ENCODE data around the gene ACOX1.

Gene ACOX1

DNA sequence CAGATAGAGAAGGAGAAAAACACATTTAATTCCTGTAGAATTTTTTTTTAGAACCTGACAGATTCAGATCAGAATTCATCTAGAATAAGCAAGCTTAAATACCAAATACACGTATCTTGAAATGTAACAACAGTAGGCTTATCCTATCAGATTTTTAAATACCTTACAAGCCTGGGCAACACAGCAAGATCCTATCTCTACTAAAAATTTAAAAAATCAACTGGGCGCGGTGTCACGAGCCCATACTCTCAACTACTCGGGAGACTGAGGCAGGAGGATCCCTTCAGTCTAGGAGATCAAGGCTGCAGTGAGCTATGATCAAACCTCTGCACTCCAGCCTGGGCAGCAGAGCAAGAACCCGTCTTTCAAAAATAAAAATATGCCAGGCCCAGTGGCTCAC lies 13.5 kb downstream of the ACOX1 start:
- Histone ChIP-seq H3K9me2 (replicated peaks; ENCODE audit: insufficient read depth, low read length) (no peaks in the 10 kb centered on the region), H3K4me2 (ENCODE audit: low read depth, low read length) (no peak overlapping the region), H3K27ac (ENCODE audit: low read length) (no peak overlapping the region), H3K4me1 (ENCODE audit: low read length) (no peaks in the 10 kb centered on the region), H3K9me3 (replicated peaks; ENCODE audit: insufficient read depth, low read length) (no peaks in the 10 kb centered on the region), H4K20me1 (ENCODE audit: insufficient read depth, low read length) (no peaks in the 10 kb centered on the region), H3K27me3 (replicated peaks; ENCODE audit: insufficient read depth, low read length) (no peaks in the 10 kb centered on the region), H2AFZ (ENCODE audit: low read length) (no peak overlapping the region), H3K79me2 (ENCODE audit: low read length) (no peaks in the 10 kb centered on the region), H3K36me3 (replicated peaks; ENCODE audit: insufficient read depth, low read length) (no peaks in the 10 kb centered on the region), H3K9ac (ENCODE audit: low read length) (no peak overlapping the region), H3K4me3 (ENCODE audit: low read length) (no peak overlapping the region), H3F3A (ENCODE audit: insufficient read depth, low read length) (no peaks in the 10 kb centered on the region)
- DNase-seq, result no peak
- TF ChIP-seq EZH2 (optimal IDR thresholded peaks at IDR 0.05; ENCODE audit: low read depth, low read length) (no peak), EZH2phosphoT487 (IDR thresholded peaks at IDR 0.05; ENCODE audit: low read length) (no peak)
- TF ChIP-seq, protein P1, sequence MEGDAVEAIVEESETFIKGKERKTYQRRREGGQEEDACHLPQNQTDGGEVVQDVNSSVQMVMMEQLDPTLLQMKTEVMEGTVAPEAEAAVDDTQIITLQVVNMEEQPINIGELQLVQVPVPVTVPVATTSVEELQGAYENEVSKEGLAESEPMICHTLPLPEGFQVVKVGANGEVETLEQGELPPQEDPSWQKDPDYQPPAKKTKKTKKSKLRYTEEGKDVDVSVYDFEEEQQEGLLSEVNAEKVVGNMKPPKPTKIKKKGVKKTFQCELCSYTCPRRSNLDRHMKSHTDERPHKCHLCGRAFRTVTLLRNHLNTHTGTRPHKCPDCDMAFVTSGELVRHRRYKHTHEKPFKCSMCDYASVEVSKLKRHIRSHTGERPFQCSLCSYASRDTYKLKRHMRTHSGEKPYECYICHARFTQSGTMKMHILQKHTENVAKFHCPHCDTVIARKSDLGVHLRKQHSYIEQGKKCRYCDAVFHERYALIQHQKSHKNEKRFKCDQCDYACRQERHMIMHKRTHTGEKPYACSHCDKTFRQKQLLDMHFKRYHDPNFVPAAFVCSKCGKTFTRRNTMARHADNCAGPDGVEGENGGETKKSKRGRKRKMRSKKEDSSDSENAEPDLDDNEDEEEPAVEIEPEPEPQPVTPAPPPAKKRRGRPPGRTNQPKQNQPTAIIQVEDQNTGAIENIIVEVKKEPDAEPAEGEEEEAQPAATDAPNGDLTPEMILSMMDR (IDR thresholded peaks at IDR 0.05; ENCODE audit: low read length), result no peak

DNA sequence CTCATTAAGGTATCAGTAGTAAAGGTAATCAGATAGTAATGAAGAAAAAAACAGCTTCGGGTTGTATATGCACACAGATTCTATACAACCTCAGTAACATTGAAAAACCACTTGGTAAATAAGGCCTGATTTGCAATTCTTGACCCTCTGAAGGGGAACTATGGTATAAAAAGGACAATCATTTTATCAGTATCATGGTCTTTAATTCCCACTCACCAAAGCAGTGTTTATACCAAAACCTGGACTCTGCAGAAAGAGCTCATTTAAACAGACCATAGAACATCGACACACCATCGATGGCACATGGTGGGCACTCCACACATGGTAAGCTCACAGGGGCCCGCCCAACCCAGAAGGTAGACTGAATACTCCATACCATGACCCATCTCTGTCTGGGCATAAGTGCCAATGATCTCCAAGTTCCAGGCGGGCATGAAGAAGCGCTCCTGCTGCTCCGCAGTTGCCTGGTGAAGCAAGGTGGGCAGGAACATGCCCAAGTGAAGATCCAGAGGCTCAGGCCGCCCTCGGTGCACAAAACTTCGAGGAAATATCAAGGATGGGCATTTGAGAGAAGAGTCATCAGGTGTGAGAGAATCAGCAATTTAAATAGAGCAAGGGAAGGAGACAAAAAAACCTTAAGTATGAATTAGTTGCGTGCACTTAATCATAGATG lies 19.0 kb downstream of the ACOX1 start:
- no peaks in the 10 kb centered on the region for H3K27me3 ChIP-seq (replicated peaks; ENCODE audit: insufficient read depth, low read length)
- no peaks in the 10 kb centered on the region for H4K20me1 ChIP-seq (ENCODE audit: insufficient read depth, low read length)
- no peaks in the 10 kb centered on the region for H3K4me1 ChIP-seq (ENCODE audit: low read length)
- no peak overlapping the region for H3K4me3 ChIP-seq (ENCODE audit: low read length)
- no peak overlapping the region for H3K9ac ChIP-seq (ENCODE audit: low read length)
- no peaks in the 10 kb centered on the region for H3K9me2 ChIP-seq (replicated peaks; ENCODE audit: insufficient read depth, low read length)
- TF ChIP-seq EZH2 (optimal IDR thresholded peaks at IDR 0.05; ENCODE audit: low read depth, low read length), result no peak
- TF ChIP-seq, protein P1 (IDR thresholded peaks at IDR 0.05; ENCODE audit: low read length), result no peak
- TF ChIP-seq EZH2phosphoT487 (IDR thresholded peaks at IDR 0.05; ENCODE audit: low read length), result no peak
- H3K4me2 ChIP-seq (ENCODE audit: low read depth, low read length), result no peak overlapping the region
- H3K9me3 ChIP-seq (replicated peaks; ENCODE audit: insufficient read depth, low read length), result no peaks in the 10 kb centered on the region
- no peak overlapping the region for H2AFZ ChIP-seq (ENCODE audit: low read length)
- no peak for DNase-seq
- H3K27ac ChIP-seq (ENCODE audit: low read length), result no peak overlapping the region
- H3K79me2 ChIP-seq (ENCODE audit: low read length), result no peaks in the 10 kb centered on the region
- no peaks in the 10 kb centered on the region for H3F3A ChIP-seq (ENCODE audit: insufficient read depth, low read length)
- H3K36me3 ChIP-seq (replicated peaks; ENCODE audit: insufficient read depth, low read length), result no peaks in the 10 kb centered on the region

DNA sequence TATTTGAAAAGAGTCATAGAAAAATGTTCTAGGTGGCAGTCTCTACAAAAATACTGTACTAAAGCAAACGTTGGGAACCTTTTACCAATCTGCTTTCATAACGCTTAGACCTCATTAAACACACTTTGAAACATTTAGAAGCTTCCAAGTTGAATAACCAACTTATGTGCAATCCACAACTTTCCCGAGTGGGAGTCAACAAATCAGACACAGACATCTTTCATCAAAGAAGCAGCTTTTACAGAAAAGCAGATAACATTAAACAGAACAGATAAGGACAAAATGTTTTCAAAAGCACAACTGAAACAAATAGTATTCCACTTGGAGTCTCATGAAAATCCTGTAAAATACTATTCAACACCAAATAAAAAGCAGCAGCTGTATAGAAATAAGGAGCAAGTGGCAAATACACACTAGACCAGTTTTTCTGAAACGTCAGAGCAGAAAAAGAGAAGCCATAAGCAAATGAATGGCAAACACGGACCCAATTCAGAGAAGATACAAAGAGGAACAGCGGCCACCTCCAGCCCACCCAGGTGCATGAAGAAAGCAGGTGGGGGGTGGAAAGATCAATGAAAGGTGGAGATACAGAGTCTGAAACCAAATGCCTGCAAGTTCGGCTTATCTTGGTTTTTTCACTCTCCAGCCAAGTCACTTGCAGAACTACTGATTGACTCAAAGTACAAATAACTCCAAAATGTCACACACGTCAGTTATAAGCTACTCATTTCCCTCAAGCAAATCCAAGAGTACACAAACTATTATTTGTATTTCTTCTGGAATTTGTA lies 19.7 kb downstream of the ACOX1 start:
- TF ChIP-seq EZH2 (optimal IDR thresholded peaks at IDR 0.05; ENCODE audit: low read depth, low read length) (no peak), EZH2phosphoT487 (IDR thresholded peaks at IDR 0.05; ENCODE audit: low read length) (no peak)
- TF ChIP-seq, protein P1 (IDR thresholded peaks at IDR 0.05; ENCODE audit: low read length), result no peak
- Histone ChIP-seq H3K4me1 (ENCODE audit: low read length) (no peaks in the 10 kb centered on the region), H3K79me2 (ENCODE audit: low read length) (no peaks in the 10 kb centered on the region), H3K4me2 (ENCODE audit: low read depth, low read length) (no peak overlapping the region), H2AFZ (ENCODE audit: low read length) (no peak overlapping the region), H4K20me1 (ENCODE audit: insufficient read depth, low read length) (no peaks in the 10 kb centered on the region), H3K9me3 (replicated peaks; ENCODE audit: insufficient read depth, low read length) (no peaks in the 10 kb centered on the region), H3K4me3 (ENCODE audit: low read length) (no peak overlapping the region), H3K9me2 (replicated peaks; ENCODE audit: insufficient read depth, low read length) (no peaks in the 10 kb centered on the region), H3K27ac (ENCODE audit: low read length) (no peak overlapping the region), H3K27me3 (replicated peaks; ENCODE audit: insufficient read depth, low read length) (no peaks in the 10 kb centered on the region), H3K36me3 (replicated peaks; ENCODE audit: insufficient read depth, low read length) (no peaks in the 10 kb centered on the region), H3K9ac (ENCODE audit: low read length) (no peak overlapping the region), H3F3A (ENCODE audit: insufficient read depth, low read length) (no peaks in the 10 kb centered on the region)
- no peak for DNase-seq

Measured in MM.1S (cell line).